ENCODE measurements around the gene ADRB1.

ADRB1 gene

DNA sequence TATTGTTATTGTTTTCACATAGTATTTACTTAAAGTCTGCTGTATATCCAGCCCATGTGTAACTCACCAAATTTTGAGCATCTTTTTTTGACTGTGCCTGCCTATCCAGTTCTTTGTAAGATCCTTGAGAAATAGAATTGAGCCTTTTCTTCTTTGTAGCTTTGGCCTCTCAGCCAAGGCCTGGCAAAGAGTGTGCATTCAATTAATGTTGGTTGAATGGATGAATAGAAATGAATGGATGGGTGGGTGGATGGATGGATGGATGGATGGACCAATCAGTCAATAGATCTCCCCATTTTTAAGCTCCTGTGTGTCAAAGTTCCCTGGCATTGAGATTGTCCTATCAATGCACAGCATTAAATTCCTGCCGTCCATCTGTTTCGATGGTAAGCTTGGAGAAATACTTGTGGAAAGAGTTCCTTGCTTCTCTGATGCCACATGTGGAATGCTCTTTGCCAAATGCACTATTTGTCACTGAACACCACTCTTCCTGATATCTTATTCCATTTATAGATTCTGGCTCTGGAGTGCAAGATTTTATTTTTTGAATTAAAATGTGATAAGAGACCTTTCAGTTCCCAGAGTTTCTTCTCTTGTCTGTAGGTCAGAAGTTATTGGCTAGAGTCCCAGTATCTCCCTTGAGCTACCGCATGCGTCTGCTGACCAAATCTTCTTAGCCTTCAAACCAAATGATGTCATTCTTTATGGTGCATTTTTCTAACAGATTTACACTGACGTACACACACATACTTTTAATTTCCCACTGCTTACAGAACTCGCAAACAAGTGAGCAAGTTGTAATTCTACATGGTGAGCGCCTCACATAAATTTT is 20.7 kb upstream of the ADRB1 start:
- Histone ChIP-seq H3K4me2 (peak overlapping the region; percentile 53 to 96 (median 89); a peak in 21 of 22 replicates), H4K20me1 (no peaks in the 10 kb centered on the region), H3K27ac (peak overlapping the region in 9 of 11 experiments; percentile 96 to 99 (median 98); a peak in 15 of 22 replicates), H3K9ac (no peak overlapping the region), H3K4me3 (no peak overlapping the region; a peak in 1 of 20 replicates), H3K27me3 (peaks cover 0 to 6% (median 0%) of the 10 kb centered on the region in 11 experiments; a peak in 1 of 22 replicates), H3K36me3 (no peaks in the 10 kb centered on the region), H3K9me3 (replicated peaks in 1 of 11) (peaks cover 0 to 22% (median 0%) of the 10 kb centered on the region in 11 experiments; a peak in 3 of 22 replicates), H3K4me1 (peaks cover 58 to 82% (median 75%) of the 10 kb centered on the region in 10 experiments)
- TF ChIP-seq Cebpa-rat (IDR thresholded peaks at IDR 0.05) = no peak

DNA sequence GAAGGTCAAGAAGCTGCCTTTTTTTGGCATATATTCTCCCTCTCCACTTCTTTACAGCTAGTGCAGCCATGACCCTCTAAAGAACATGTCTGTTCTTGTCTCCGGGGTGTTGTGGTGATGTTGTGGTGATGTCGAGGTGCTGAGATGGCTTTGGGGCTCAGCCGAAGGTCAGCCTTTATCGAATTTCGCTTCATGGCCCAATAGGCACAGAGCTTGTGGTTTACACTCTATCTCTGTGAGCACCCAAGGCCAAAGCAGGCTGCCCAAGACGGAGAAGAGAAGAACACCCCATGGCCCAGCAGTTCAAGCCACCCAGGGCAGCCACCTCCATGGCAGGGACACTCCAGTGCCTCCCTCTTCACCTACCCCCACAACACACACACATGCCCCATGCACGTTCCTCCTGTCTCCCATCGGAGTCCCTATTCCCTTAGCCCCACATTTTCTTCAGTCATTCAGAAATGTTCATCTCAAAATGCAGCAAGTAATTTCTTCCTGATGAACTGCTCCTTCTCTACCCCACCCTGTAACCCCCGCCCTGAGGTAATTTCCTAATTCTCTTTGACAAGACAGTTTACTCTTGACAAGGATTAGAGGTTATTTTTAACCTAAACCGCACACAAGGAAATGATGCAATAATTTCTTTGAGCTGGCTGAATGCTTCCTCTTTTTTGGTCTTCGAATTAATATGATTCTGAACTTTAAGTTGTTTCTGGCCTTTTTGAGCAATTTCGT is 18.6 kb upstream of the ADRB1 start:
- H3K9ac ChIP-seq = peak overlapping the region; percentile 72 to 91 (median 86); a peak in 21 of 22 replicates

DNA sequence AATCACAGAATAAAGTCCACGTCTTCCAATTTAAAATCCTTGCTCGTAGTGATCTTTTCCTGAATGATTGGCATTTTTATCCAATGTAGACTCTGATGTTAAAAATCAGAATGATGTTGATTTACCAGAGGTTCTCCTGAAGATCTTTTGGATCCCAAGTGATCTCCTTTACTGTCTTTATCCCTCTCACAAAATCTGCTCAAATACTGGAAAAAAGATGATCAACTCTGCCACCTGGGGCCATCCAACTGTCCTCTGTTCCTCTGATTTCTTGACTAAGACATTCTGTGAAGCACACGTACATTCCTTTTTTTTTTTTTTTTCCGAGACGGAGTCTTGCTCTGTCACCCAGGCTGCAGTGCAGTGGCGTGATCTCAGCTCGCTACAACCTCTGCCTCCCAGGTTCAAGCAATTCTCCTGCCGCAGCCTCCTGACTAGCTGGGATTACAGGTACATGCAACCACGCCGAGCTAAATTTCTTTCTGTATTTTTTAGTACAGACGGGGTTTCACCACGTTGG is 18.0 kb upstream of the ADRB1 start:
- H3K4me2 ChIP-seq = peak overlapping the region; percentile 68 to 96 (median 88)

More for the DNA sequence above, 18.6 kb upstream of the ADRB1 start:
- H3K27ac ChIP-seq = peak overlapping the region; percentile 76 to 99 (median 98)
- peak overlapping the region; percentile 80 to 96 (median 89) for H3K4me2 ChIP-seq
- H3K36me3 ChIP-seq = no peaks in the 10 kb centered on the region
- peak in 8 of 11 experiments; percentile 53 to 97 (median 88); a peak in 13 of 22 replicates for TF ChIP-seq Cebpa-rat (IDR thresholded peaks at IDR 0.05)
- H4K20me1 ChIP-seq = no peaks in the 10 kb centered on the region
- H3K27me3 ChIP-seq = peaks cover 0 to 6% (median 0%) of the 10 kb centered on the region in 11 experiments; a peak in 1 of 22 replicates
- peaks cover 0 to 23% (median 0%) of the 10 kb centered on the region in 11 experiments; a peak in 3 of 22 replicates for H3K9me3 ChIP-seq (replicated peaks in 1 of 11)
- peaks cover 44 to 93% (median 72%) of the 10 kb centered on the region in 10 experiments for H3K4me1 ChIP-seq
- peak overlapping the region in 9 of 10 experiments; percentile 13 to 58 (median 45); a peak in 16 of 20 replicates for H3K4me3 ChIP-seq

DNA sequence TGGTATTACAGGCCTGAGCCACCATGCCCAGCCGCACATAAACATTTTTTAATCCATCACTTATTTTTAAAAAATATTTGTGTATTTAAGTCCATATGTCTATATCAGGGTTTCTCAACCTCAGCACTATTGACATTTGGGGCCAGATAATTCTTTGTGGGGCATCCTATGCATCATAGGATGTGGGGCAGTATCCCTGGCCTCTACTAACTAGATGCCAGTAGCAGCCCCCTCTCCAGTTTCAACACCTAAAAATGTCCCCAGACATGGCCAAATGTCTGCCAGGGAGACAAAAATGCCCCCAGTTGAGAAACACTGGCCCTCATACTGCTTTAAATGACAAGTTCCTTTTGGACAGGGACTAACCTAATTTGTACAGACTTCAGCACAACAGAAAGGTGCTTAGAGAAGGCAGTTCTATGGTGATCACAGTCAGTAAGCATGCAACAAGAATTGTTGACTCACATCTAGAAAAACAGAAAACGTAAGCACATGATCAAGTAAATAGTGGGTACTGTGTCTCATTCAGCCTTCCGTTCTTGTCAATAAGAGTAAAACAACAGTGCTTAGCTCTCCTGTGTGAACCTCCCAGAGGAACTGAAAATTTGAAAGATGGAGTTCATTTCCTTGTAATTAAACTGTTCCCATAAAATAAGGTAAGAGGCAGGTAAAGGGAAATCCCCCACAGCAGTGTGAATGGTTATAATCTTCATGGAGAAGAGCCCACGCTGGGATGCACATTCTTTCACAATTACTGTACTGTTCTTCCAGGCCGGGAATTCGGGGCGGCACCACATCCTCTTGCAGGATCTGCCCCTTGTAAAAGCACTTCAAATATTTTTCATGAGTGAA is 17.3 kb upstream of the ADRB1 start:
- peak overlapping the region in 10 of 11 experiments; percentile 72 to 89 (median 84); a peak in 20 of 22 replicates for H3K9ac ChIP-seq

More for the DNA sequence above, 18.0 kb upstream of the ADRB1 start:
- Histone ChIP-seq H3K27me3 (peaks cover 0 to 6% (median 0%) of the 10 kb centered on the region in 11 experiments; a peak in 1 of 22 replicates), H3K9ac (peak overlapping the region; percentile 68 to 89 (median 83)), H3K4me1 (peaks cover 44 to 96% (median 70%) of the 10 kb centered on the region in 10 experiments), H3K4me3 (no peak overlapping the region; a peak in 1 of 20 replicates), H3K27ac (peak overlapping the region; percentile 68 to 99 (median 98)), H3K9me3 (replicated peaks in 1 of 11) (peaks cover 0 to 16% (median 0%) of the 10 kb centered on the region in 11 experiments; a peak in 2 of 22 replicates), H3K36me3 (no peaks in the 10 kb centered on the region), H4K20me1 (no peaks in the 10 kb centered on the region)
- TF ChIP-seq Cebpa-rat (IDR thresholded peaks at IDR 0.05) = peak in 5 of 11 experiments; percentile 7 to 36 (median 22); a peak in 6 of 22 replicates

DNA sequence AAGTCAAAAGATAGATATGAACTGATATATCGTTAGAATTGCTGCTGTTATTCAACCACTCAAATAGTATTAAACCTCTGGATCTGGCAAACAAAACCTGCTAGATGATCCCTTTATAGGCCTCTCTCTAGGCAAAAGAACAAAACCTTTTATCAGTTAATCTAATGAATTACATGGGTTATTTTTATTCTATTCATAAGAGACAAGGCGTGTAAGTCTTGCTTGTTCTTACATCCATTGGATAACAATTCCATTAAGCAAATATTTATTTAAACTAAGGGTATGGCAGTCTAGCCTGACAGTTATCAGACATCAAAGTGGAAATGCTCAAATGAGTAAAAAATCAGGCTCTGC is 16.6 kb upstream of the ADRB1 start:
- Histone ChIP-seq H3K27ac (peak overlapping the region; percentile 68 to 99 (median 98); a peak in 21 of 22 replicates), H3K4me2 (peak overlapping the region; percentile 68 to 96 (median 88); a peak in 21 of 22 replicates)

More for the DNA sequence above, 17.3 kb upstream of the ADRB1 start:
- peak overlapping the region; percentile 68 to 96 (median 88) for H3K4me2 ChIP-seq
- no peaks in the 10 kb centered on the region for H4K20me1 ChIP-seq
- TF ChIP-seq Cebpa-rat (IDR thresholded peaks at IDR 0.05) = no peak
- peaks cover 0 to 2% (median 0%) of the 10 kb centered on the region in 11 experiments; a peak in 1 of 22 replicates for H3K27me3 ChIP-seq
- H3K27ac ChIP-seq = peak overlapping the region; percentile 68 to 99 (median 98)
- H3K4me1 ChIP-seq = peaks cover 40 to 96% (median 69%) of the 10 kb centered on the region in 10 experiments
- peaks cover 0 to 15% (median 0%) of the 10 kb centered on the region in 11 experiments; a peak in 2 of 22 replicates for H3K9me3 ChIP-seq (replicated peaks in 1 of 11)
- no peak overlapping the region for H3K4me3 ChIP-seq
- H3K36me3 ChIP-seq = no peaks in the 10 kb centered on the region

DNA sequence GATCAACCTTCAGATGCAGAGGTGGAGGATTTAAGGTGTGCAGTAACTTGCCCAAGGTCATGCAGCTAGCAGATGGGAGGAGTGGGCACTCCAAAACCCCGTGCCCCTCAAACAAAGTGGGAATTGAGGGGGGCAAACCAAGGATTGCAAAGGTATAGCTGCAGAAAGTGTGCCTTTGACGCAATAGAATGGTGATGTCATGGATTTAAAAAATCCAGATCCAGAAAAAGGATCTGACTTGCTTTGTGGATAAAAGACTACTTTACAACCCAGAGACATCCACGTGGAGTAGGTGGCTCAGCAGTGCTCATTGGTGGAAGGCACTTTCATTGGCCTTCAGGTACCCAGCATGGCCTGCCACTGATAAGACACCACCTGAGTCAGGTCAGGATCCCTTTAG is 15.7 kb upstream of the ADRB1 start:
- peaks cover 38 to 90% (median 62%) of the 10 kb centered on the region in 10 experiments for H3K4me1 ChIP-seq
- peak overlapping the region in 5 of 11 experiments; percentile 7 to 86 (median 68); a peak in 6 of 22 replicates for H3K4me2 ChIP-seq
- H3K36me3 ChIP-seq = no peaks in the 10 kb centered on the region
- no peaks in the 10 kb centered on the region for H4K20me1 ChIP-seq
- H3K27me3 ChIP-seq = no peaks in the 10 kb centered on the region
- H3K4me3 ChIP-seq = no peak overlapping the region
- no peak for TF ChIP-seq Cebpa-rat (IDR thresholded peaks at IDR 0.05)
- H3K9me3 ChIP-seq (replicated peaks in 1 of 11) = peaks cover 0 to 13% (median 0%) of the 10 kb centered on the region in 11 experiments; a peak in 2 of 22 replicates
- H3K27ac ChIP-seq = peak overlapping the region in 8 of 11 experiments; percentile 29 to 99 (median 98); a peak in 12 of 22 replicates
- peak overlapping the region in 1 of 11 experiments; percentile 89; a peak in 1 of 22 replicates for H3K9ac ChIP-seq

More for the DNA sequence above, 16.6 kb upstream of the ADRB1 start:
- TF ChIP-seq Cebpa-rat (IDR thresholded peaks at IDR 0.05) = no peak
- Histone ChIP-seq H3K36me3 (no peaks in the 10 kb centered on the region), H3K9ac (peak overlapping the region in 5 of 11 experiments; percentile 78 to 89 (median 87); a peak in 5 of 22 replicates), H4K20me1 (no peaks in the 10 kb centered on the region), H3K27me3 (no peaks in the 10 kb centered on the region), H3K9me3 (replicated peaks in 1 of 11) (peaks cover 0 to 15% (median 0%) of the 10 kb centered on the region in 11 experiments; a peak in 2 of 22 replicates), H3K4me3 (no peak overlapping the region), H3K4me1 (peaks cover 40 to 95% (median 66%) of the 10 kb centered on the region in 10 experiments)

DNA sequence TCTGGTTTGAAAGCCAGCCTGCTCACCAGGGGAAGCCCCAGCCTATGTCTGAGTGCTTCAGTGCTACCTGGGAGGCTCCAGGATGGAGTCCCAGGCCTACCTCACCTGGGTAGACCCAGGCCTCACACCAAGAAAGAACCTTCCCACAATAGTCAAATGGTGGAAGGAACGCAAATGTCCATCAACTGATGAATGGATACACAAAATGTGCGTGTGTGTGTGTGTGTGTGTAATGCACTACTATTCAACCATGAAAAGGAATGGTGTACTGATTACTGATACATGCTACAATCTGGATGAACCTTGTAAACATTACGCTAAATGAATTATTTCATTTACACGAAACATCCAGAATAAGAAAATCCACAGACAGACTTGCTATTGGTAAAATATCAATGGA is 15.2 kb upstream of the ADRB1 start:
- no peak for TF ChIP-seq Cebpa-rat (IDR thresholded peaks at IDR 0.05)
- Histone ChIP-seq H3K4me1 (peaks cover 33 to 90% (median 59%) of the 10 kb centered on the region in 10 experiments), H3K27me3 (no peaks in the 10 kb centered on the region), H3K4me2 (peak overlapping the region in 4 of 11 experiments; percentile 7 to 86 (median 74); a peak in 5 of 22 replicates), H4K20me1 (no peaks in the 10 kb centered on the region), H3K27ac (peak overlapping the region in 8 of 11 experiments; percentile 29 to 99 (median 98); a peak in 9 of 22 replicates), H3K9ac (no peak overlapping the region), H3K9me3 (replicated peaks in 1 of 11) (peaks cover 0 to 13% (median 0%) of the 10 kb centered on the region in 11 experiments; a peak in 2 of 22 replicates), H3K36me3 (no peaks in the 10 kb centered on the region), H3K4me3 (no peak overlapping the region)

Data from BLaER1 treated with 17β-estradiol and CSF1 and Interleukin-3, amounts not matched to agents 10 nM and 100 nM (cell line).